GM19467 (cell line): ENCODE results near the gene LHFPL5.

Experiments used
- ATAC-seq: cut with Tn5 transposase; IDR thresholded peaks from one replicate; pipeline ENCODE4 v1.9.1; 2021; ENCODE audit warnings: mild to moderate bottlenecking, moderate library complexity; ENCODE audit not compliant: unreplicated experiment

The LHFPL5 gene

DNA sequence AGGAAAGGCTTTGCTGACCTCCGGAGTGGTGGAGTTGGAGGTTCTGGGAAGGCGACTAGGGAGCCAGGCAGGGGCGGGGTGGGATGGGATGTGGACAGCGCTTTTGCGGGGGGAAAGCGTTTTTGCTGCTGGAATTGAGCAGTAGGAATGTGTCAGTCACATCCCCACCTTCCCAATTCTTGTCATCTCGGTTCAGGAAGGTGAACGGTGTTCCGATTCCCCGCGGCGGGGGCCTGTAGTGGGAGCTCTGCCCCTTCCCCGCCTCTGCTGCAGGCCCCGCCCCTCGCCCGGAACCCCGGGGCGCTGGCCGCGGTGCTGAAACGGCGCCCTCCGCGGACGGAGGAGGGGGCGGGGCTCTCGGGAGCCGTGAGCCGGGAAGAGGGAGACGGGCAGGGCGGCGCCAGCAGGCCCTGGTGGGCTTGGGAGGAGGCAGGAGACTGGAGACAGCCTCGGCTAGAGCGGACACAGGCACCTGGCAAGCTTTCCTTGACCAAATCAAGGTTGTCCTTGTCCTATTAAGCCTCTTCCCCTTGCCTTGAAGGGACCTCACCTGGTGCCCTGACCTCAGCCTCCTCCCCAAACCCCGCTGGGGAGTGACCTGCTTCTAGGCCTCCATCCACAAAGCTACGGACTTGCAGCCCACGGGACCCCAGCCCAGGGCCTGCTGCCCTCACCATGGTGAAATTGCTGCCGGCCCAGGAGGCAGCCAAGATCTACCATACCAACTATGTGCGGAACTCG is at the start of gene LHFPL5:
Gene LHFPL5 (plus strand): TSS at position 357 of the 741 bp plus-strand sequence. CDS start 319 bp downstream, at position 676.
- ATAC-seq = no peak

DNA sequence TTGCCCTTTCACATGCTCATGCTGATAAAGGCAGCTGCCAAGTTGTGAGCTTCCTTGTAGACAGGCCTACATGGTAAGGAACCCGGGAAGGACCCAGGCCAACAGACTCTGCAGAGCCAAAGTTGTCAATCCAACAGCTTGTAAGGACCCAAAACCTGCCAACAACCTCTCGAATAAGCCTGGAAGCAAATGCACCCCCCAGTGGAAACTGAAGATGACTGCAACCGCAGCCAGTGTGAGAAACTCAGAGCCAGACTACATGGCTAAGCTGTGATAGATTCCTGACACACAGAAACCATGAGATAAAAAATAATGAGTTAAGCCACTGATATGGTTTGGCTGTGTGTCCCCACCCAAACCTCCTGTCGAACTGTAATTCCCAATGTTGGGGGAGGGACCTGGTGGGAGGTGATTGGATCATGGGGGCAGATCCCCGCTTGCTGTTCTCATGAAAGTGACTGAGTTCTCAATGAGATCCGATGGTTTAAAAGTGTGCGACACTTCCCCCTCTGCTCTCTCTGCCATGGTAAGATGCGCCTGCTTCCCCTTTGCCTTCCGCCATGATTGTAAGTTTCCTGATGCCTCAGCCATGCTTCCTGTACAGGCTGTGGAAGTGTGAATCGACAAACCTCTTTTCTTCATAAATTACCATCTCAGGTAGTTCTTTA is 47.6 kb upstream of the LHFPL5 start:
- no peak for ATAC-seq

DNA sequence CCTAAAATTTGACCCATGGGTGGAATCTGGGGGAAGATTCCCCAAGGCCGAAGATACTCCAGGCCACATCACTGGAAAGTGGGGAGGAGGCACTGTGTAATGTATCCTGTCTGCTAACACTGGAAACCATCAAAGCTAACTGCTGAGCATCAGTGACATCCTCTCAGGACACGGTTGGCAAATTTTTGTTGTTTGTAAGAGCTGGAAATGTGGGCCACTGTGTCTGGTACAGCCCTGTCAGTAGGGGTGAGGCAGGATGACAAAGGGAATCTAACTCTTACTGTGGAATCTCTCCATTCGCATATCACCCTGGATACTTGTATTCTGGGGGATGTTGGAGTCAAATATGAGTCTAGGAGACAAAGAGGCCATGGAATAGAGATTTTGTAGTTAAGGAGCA is 45.7 kb upstream of the LHFPL5 start:
- ATAC-seq = no peak

DNA sequence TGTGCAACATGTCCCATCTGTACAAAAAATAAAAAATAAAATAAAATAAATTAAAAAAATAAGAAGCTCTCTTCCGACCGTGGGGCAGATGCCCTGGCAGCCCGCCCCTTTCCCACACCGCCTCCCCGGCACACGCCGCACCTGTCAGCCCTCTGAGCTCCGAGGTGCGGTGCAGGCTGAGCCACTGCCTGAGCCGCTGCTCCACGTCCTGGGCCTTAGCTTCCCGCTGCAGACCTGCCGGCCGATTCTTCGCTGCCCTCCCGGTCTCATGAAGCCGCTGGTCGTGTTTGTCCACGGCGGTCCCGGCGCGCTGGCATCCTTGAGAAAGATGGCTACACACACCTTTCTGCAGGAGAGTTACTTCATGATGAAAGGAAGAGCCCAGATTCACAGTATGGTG is 39.4 kb upstream of the LHFPL5 start:
- no peak for ATAC-seq

DNA sequence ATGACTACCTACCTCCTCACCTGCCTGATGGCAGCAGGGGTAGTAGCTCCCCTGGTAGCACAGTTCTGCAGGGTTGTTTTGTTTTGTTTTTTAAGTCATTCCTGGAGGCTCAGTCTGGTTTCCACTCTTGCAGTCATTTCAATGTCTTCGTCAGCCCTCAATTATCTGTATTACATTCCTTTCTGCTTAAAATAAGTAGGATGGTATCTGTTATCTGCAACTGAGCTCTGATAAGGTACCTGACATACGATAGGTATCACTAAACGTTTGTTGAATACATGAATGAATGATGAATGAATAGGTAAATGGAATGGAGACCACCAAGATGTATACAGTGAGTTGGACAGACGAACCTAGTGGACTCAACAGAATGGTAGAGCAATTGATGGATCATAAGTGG is 35.9 kb upstream of the LHFPL5 start:
- ATAC-seq = no peak

DNA sequence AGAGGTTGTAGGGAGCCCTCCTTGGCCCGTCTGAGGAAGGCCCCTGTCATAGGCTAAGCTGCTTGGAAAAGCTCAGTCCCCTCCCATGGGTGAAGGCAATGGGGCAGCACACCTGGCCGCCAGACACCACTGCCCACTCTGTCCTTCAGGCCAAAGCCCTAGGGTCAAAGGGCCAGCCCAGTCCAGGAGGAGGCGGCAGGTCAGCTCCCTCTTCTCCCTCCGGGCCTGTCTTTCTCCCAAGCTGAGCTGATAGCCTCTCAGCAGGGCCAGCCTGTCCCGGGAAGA is 33.9 kb upstream of the LHFPL5 start:
- ATAC-seq = no peak

DNA sequence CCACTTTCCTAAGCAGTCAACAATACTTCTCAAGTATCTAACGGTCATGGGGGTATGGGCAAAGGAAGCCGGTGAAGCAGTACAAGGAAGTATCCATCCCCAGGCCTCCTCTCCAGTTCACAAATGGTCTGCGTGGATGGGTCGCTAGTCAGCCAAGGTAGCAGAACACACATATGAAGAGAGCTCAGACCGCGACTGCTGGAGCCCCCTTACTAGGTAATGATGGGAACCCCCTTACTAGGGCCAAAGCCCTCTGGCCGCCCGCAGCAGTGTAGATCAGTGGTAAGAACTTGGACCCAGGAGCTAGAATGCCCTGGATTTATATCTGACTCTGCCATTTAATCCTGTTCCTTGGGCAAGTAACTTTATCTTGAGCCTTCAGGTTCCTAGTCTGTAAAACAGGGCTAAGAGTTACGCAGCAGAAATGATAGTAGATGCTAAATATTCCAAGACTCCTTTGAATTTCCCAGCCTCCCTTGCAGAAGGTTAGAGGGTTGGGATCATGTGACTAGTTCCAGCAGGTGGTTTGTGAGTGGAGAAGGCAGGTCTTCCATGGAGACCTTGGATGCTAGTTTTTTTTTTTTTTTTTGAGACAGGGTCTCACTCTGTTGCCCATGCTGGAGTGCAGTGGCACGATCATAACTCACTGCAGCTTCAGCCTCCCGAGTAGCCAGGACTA is 30.9 kb upstream of the LHFPL5 start:
- ATAC-seq = no peak

DNA sequence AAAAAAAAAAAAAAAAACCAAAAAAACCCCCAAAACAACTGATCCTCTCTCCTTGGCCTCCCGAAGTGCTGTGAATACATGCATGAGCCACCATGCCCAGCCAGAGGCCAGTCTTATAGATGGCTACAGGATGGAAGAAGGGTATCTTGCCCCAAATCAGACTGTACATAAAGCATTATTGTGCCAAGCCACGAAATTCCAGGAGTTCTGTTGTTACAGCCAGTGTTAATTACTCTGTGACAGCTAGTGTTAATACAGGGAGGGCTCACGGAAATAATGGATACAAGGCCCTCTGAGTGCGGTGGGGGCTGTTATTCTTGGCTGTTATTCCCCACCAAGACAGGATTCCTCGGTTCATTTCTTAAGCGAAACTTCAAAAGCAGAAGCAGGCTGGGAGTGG is 30.1 kb upstream of the LHFPL5 start:
- no peak for ATAC-seq

DNA sequence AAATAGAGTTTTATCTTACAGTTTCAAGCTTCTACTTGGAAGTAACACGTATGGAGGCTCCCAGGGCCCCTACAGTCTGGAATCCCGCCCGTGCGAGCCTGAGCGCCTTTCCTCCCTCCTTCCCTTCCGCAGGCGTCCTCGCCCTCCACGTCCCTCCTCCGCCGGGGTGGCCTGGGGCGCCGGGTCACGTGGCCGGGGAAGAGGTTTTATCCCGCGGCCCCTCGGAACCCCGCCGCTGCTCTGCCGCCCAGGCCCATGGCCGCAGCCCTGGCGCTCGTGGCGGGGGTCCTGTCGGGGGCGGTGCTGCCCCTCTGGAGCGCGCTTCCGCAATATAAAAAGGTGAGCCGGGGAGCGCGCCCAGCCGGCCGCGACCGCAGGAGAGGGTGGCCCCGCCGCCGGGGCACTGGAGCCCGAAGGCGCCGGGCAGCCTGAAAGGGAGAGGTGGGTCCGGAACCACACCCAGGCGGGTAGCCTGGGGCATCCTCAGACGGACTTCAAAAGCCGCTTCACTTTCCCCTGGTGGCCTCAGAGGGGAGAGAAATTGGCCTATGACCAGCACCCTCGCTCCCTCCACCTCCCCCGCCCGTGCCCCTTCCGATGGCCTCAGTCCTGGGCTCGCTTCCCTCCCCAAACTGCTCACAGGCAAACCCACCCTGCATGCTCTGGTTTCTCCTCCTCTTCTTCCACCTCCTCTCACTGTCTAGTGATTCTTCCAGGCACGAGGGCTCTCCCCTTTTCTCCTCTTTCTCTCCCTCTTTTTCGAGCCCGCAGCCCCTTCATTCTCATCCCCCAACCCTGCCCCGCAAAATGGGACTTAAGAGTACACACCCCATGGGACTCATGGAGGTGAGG is 28.6 kb upstream of the LHFPL5 start, which contains the start of gene CLPSL2:
Gene CLPSL2 (plus strand): TSS at position 235 of the 852 bp plus-strand sequence. CDS start 21 bp downstream, at position 256.
- no peak for ATAC-seq

DNA sequence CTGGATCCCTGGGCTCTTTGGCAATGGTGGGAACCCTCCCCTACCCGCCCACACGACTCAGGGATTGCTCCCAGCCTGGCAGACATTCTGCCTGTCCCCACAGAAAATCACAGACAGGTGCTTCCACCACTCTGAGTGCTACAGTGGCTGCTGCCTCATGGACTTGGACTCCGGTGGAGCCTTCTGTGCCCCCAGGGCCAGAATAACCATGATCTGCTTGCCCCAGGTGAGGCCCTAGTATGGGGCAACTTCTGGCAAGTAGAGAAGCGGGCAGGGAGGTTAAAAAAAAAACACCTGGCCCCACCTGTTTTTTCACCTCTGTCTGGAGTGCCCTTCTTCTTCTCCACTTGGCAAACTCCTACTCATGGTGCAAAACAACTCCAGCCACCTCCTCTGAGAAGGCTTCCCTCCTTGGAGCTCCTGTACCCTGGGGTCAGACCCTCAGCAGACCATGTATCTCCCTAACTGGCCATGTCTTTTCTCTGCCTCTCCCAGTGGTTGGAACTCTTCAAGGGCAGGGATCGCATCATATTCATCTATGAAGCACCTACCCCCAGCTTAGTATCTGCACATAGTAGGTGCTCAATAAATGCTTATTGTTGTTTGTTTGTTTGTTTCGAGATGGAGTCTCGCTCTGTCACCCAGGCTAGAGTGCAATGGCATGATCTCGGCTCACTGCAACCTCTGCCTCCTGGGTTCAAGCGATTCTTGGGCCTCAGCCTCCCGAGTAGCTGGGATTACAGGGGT is 27.6 kb upstream of the LHFPL5 start:
- no peak for ATAC-seq

DNA sequence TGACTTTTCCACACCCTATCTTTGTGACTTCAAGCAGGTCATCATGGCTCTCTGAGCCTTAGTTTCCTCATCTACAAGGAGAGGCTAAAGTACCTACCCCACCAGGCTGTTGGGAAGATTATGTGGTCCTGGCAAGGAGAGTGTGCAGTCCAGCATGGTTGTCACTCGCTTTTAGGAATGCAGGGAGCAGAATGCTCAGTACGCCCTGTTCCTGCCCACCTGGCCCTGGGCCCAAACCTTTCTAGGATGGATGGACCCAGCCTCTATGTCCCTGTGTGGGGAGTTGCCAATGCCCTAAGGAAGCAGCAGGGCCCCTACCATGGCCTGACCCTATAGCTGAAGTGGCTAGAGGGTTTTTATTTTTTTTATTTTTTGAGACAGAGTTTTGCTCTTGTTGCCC is 26.7 kb upstream of the LHFPL5 start:
- no peak for ATAC-seq

DNA sequence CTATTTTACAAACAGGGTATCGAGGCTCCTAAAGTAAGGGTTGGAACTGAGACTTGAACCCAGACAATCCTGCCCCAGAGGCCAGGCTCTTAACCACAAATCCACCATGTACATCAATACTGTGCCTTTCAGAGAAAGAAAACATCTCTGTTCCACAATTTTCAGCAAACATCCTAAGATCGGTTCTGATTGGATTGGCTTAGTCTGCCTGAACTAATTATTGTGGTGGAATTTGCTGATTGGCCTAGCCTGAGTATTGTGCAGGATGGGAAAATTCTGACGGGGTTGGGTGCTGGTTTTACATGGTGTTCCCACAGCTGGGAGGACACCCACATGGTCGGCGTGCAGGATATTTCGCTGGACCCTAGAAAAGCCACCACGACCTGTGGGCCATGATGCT is 24.4 kb upstream of the LHFPL5 start, which contains the start of gene CLPSL1:
Gene CLPSL1 (plus strand): TSS at position 301 of the 400 bp plus-strand sequence. CDS start 92 bp downstream, at position 393.
- no peak for ATAC-seq

DNA sequence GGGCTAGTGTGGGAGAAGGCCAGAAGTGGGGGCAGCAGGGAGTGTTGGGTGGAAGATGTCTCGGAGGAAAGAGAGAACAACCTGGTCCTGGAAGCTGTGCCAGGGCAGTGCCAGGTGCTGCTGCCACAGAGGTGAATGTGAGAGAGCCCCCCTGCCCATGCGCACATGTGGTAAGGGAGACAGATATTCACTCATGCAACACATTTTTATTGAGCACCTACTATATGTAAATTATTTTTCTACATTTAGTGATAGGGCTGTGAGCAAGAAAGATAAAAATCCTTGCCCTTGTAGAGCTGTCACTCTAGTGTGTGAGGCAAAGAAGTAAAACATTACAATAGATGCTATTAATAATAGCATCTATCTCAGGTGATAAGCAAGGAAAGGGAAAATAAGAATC is 23.9 kb upstream of the LHFPL5 start:
- ATAC-seq = no peak

DNA sequence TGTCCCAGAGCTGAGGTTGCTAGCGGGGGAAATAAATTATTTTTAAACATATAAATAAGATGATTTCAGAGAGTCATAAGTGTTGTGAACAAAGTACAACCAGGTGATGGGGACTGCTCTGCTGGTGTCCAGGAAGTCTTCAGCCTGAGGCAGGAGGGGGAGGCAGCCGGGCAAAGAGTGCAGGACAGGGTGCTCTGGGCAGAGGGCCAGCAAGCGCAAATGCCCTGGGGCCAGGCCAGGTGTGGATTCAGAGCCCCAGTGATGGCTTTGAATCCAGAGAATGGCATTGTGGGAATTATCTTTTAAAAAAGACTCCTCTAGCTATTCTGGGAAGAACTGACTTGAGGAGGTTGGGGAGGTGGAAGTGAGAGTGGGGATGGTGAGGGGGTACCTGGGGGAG is 22.7 kb upstream of the LHFPL5 start:
- ATAC-seq = no peak

DNA sequence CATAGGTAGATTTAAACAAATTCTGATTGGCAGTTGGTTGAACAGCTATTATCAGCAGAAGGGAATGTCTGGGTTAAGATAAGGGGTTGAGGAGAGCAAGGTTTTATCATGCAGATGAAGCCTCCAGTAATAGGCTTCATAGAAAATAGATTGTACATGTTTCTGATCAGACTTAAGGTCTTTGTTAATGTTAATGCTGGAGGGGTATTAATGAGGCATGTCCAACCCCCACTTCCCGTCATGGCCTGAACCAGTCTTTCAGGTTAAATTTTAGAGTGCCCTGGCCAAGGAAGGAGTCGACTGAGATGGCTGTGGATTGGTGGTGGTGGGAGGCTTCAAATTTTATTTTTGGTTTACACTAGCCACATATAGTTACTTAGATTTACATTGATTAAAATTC is 21.0 kb upstream of the LHFPL5 start:
- no peak for ATAC-seq

DNA sequence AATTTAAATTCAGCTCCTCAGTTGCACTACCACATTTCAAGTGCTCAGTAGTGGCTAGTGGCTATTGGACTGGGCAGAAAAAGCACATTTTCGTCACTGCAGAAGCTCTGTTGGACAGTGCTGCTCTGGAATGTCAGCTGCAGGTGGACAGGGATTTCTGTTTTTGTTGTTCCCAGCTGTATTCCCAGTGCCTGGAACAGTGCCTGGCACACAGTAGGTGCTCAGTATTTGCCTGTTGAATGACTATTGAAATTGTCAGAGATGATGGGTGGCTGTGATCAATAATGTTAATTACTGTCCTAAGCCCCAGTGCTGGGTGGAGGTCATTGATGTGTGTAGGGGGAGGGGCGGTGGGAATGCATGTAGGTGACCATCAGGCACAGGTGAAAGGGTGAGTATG is 18.9 kb upstream of the LHFPL5 start:
- no peak for ATAC-seq

DNA sequence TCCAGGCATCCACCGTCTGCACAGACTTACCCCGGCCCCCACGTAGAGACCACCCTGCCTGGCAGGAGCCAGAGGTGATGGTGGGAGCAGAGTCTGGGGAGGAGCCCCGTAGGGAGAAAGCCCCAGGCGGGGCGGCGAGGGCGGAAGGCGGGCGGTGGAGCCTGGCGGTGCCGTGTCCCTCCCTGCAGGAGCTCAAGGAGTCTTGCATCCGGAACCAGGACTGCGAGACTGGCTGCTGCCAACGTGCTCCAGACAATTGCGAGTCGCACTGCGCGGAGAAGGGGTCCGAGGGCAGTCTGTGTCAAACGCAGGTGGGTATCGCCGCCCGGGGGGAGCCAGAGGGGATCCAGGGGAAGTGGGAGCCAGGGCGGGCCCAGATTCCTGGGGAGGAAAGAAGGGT is 18.3 kb upstream of the LHFPL5 start:
- ATAC-seq = no peak

DNA sequence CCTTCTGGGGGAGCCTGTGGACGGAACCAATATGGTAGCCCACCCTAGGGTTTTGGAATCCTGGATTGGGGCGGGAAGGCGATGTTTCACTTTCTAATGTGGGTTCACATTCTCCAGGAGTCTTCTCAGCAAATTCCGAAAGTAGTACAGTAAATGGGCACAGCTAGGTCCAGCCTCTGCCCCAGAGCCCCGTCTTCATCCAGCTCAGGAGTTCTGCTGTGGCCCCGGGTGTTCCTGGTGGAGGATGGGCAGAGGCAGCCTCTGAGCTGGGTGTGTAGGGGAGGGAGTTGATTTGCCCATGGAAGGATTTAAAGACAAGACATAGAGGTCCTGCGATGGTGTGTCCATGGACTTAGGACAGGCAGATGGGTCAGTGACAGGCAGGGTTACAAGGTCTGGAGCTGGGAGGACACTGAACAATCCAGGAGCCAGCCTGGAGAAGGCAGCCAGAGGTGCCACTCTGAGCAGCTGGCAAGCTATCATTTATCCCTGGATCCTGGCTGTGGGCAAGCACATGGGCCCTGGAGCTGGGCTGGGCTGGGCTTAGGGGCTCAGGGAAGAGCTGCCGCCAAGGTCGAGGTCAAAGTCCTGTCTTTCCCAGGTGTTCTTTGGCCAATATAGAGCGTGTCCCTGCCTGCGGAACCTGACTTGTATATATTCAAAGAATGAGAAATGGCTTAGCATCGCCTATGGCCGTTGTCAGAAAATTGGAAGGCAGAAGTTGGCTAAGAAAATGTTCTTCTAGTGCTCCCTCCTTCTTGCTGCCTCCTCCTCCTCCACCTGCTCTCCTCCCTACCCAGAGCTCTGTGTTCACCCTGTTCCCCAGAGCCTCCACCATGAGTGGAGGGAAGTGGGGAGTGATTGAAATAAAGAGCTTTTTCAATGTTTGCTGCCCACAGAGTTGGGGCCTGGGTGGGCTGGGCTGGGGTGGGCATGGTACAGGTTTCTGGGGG is 17.6 kb upstream of the LHFPL5 start:
- no peak for ATAC-seq

DNA sequence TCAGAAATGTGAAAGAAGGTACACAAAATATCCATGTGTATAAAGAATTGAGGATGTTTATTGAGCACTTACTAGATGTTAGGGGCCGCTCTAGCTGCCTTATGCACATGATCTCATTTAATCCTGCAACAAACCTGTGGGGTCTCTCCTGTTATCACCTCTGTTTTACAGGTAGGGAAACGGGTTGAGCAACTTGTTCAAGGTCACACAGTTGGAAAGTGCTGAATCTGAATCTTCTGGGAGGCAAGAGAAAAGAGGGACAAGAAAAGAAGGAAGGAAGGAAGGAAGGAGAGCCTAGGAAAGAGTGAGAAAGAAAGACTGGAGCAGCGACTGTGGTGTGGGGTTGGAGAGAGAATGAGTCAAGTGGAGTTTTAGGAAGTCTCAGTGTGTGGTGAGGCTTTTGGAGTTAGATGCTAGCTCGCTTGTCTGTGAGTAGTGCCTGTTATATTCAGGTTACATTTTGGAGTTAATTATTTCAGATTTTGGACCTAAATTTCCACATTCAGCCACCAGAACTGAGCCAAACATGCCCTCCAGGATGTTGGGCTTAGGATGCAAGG is 16.6 kb upstream of the LHFPL5 start:
- no peak for ATAC-seq
